Skin epidermis (tissue), 12 donors: ENCODE data around the gene RIC1.

Source experiments
- H3K27ac ChIP-seq, 21 experiments: fragments of 200-600 bp; sonication (generic) in 11 of 21; one replicate each; pipeline ENCODE4 v1.5.0; 2020; ENCODE audit warnings: mild to moderate bottlenecking in 3 of 21, inconsistent platforms in 2 of 21, moderate library complexity in 2 of 21
- H3K4me3 ChIP-seq, 7 experiments: fragments of 200-600 bp; sonication (generic) in 2 of 7; one replicate each; pipeline ENCODE4 v1.5.0; 2020; ENCODE audit warnings: inconsistent platforms in 2 of 7, mild to moderate bottlenecking in 2 of 7, moderate library complexity in 1 of 7

Gene RIC1

GRCh38 chr9:5811751-5812150 lies 182.8 kb downstream of the RIC1 start:
- H3K27ac ChIP-seq = no peak overlapping the region
- no peak overlapping the region for H3K4me3 ChIP-seq

GRCh38 chr9:5813824-5814223 lies 184.9 kb downstream of the RIC1 start:
- H3K4me3 ChIP-seq = no peak overlapping the region
- H3K27ac ChIP-seq = no peak overlapping the region

- H3K27ac ChIP-seq = no peak overlapping the region
- no peak overlapping the region for H3K4me3 ChIP-seq
Measured at GRCh38 chr9:5815461-5815860, 186.6 kb downstream of the RIC1 start.

- Histone ChIP-seq H3K4me3 (no peak overlapping the region), H3K27ac (no peak overlapping the region)
Measured at GRCh38 chr9:5817862-5818261, 189.0 kb downstream of the RIC1 start.

- Histone ChIP-seq H3K27ac (no peak overlapping the region), H3K4me3 (no peak overlapping the region)
Measured at GRCh38 chr9:5818424-5819142, 189.7 kb downstream of the RIC1 start.

GRCh38 chr9:5819174-5819573 lies 190.3 kb downstream of the RIC1 start:
- Histone ChIP-seq H3K27ac (no peak overlapping the region), H3K4me3 (no peak overlapping the region)

- H3K27ac ChIP-seq = no peak overlapping the region
- no peak overlapping the region for H3K4me3 ChIP-seq
Measured at GRCh38 chr9:5820425-5820824, 191.5 kb downstream of the RIC1 start.

- Histone ChIP-seq H3K27ac (no peak overlapping the region), H3K4me3 (no peak overlapping the region)
Measured at GRCh38 chr9:5825223-5825622, 196.3 kb downstream of the RIC1 start.
